HTERT RPE-1 (cell line): ENCODE data around the gene DHX58.

Experiments
- in situ Hi-C: fragments of 300-500 bp; cut with MboI; formaldehyde crosslinking; loops from 4 replicates; pipeline ENCODE4 v1.14.3; 2020; ENCODE audit warnings: low sequenced_read_pairs

DHX58 gene

DNA sequence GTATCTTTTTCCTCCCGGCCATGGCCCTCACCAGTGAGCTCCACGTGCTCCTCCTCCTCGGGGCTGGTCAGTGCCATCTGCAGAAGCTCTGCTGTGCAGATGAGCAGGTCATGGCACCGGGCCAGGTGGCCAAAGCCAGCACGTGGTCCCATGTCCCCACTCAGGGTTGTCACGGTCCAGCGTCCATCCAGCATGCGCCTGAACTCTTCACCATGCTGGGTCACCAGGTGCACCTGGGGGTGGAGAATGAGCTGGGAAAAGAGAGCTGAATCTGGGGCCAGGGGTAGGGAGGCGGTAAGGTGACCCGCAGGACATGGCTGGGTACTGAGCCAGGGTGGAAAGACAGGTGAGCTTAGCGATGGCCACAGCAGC is 1.3 kb downstream of the DHX58 start:
- in situ Hi-C loops, result no loop called here

DNA sequence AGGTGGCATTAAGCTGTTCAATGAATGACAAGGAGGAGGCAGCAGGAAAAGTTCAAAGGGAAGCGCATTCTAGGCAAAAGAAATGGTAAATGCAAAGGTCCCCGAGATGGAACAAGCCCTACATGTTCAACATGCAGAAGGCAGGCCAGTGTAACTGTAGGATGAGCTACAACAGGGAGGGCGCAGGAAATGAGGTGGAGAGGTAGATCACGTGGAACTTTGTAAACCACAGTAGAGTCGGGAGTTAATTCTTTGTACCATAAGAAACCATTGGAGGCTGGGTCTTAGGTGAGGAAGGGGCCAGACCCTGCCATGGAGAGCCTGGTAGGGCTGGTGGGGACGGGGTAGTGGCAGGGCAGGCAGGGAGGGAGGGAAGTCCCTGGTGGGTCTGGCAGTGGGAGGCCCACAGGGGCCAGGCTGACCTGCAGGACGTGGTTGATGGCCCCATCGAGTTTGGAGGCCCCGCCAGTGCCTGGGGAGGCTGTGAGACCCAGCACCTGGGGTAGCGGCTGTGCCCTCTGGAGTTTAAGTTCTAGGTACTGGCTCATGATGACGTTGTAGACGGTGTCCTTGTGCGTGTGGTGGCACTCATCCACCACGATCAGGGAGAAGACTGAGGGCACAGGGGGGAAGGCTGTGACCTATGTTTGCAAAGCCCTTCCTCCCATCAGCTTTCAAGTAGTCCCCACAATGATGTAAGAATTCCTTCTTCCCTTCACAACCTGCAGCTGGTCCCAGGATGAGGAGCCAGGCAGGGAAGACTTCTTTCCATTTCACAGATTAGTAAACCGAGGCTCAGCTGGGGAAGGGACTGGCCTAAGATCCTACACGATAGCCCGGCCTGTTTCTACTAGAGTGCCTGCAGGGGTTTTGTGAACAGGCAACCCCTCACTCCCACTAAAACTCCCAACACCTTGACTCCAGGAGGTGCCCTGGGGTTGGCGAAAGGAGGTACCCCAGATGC is 1.9 kb downstream of the DHX58 start:
- in situ Hi-C loops, result no loop called here

DNA sequence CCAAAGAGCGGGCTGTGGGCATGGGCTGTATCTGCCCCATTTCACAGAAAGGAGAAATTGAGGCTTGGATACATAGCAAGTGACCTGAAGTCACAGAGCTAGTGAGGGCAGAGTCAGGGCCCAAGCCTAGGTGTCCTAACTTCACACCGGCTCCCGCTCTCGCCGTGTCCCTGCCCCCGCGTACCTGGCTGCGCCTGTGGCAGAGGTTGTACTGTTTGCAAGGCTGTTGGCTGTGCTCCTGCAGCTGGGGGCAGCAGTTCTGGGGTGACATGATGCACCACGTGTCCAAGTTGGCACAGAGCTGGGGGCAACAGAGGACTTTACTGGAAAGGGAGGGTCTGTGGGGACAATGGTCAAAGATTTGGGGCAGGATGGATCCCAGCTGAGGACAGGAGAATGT is 3.4 kb downstream of the DHX58 start:
- in situ Hi-C loops, result no loop called here

DNA sequence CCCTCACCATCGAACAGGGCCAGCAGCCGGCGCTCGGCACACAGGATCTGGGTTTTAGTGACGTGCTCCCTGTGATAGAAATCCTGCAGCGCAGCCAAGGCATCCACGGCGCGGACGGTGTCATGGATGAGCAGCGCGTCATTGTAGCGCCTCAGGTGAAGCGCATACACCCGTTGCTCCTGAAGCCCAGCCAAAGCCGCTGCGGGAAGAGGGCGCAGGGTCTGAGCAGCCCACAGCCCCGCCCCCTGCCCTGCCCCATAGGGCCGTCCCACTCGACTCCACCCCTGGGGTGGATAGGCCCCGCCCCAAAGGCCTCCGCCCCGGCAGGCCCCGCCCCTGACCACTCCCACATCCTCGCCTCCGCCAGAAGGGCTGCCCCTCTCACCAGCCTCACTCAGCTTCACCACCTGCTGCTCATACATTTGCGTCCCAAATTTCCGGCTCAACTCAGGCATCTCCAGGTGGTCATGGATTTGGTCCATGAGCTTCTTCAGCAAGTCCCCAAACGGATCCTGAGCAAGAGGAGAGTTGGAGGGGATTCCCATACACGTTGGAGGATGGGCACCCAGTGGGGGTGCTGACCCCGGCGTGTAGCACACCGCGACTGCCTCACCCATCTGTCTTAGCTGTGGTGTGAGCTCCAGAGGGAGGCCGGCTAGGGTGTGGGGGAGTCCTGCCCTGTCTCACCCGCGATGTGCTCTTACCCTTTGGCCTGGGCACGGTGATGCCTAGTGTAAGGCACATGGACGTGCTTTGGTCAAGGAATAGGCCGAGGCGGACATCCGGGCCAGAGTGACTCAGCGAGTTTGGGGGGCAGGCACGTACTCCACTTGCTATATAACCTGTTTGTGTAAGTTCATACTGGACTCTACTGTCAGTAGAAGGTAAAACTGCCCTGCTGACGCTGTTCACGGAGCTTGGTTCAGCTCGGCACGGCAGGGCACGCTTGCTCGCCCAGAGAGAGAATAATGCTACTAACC is 4.6 kb downstream of the DHX58 start:
- in situ Hi-C loops, result no loop called here

DNA sequence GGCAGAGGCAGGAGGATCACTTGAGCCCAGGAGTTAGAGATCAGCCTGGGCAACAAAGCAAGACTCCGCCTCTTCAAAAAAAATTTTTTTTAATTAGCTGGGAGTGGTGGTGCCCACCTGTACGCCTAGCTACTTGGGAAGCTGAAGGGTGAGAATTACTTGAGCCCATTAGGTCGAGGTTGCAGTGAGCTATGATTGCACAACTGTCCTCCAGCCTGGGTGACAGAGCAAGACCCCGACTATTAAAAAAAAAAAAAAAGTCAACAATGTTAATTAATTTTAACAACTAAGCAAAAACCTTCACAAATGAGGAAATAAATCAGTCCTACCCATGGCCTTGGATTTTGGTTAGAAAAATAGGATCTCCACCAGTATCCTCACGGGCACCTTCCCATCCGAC is 5.4 kb downstream of the DHX58 start:
- in situ Hi-C loops, result no loop called here

DNA sequence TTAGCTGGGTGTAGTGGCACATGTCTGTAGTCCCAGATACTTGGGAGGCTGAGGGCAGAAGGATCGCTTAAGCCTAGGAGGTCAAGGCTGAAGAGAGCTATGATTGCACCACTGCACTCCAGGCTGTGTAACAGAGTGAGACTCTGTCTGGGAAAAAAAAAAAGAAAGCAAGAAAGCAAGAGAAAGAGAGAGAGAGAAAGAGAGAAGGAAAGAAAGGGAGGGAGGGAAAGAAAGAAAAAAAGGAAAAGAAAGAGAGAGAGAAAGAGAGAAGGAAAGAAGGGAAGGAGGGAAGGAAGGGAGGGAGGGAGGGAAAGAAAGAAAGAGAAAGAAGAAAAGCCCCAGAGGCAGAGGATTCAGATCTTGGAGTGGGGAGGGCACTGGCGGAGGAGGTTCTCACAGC is 6.5 kb downstream of the DHX58 start:
- in situ Hi-C loops, result no loop called here

DNA sequence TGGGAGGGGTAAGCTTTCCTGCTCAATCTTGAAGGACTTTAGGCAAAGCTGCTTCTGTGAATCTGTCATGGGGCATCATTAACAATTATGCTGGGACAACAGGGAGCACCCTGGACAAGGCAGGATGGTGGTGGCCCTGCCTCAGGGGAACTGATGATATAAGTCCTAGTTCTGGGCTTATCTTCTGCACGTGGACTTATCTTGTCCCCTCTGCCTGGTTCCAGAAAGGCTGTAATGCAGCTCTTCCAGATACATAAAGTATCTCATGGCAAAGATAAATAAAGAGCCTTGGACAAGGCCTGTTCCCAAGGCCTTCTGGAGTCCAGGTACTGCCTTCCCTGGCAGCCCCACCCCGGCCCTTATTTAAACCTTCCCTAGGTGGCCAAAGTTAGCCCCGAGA is 8.2 kb downstream of the DHX58 start:
- in situ Hi-C loops, result no loop called here

DNA sequence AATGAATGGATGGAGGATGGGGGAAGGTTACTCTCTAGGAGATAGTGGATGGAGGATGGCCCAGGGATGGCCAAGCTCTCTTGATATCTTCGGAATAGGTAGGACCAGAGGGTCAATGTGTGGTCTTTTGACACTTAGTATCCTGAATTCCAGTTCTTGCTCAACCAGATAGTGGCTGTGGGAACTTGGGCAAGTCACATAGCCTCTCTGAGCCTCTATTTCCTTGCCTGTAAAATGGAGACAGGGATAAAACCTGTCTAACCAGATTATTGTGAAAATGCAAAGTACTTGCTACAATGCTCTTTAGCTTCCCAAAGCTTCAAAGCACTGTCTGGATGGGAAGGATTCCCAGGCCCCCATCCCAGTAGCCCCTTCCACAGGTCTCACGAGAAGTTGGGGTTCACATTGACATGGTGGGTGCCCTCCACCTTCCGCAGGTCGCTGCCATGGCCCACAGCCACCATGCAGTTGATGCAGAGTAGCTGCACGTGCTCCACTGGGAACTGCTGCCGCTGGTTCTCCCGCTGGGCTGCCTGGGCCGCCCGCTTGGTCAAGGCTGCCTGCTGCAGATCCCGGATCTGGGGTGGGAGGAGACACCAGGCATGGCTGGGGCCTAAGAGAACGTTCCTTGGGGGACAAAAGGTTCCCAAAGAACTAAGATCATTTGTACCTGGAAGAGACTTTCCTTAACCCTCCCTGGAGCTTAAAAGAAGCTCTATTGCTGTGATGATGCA is 9.1 kb downstream of the DHX58 start:
- in situ Hi-C loops, result no loop called here

DNA sequence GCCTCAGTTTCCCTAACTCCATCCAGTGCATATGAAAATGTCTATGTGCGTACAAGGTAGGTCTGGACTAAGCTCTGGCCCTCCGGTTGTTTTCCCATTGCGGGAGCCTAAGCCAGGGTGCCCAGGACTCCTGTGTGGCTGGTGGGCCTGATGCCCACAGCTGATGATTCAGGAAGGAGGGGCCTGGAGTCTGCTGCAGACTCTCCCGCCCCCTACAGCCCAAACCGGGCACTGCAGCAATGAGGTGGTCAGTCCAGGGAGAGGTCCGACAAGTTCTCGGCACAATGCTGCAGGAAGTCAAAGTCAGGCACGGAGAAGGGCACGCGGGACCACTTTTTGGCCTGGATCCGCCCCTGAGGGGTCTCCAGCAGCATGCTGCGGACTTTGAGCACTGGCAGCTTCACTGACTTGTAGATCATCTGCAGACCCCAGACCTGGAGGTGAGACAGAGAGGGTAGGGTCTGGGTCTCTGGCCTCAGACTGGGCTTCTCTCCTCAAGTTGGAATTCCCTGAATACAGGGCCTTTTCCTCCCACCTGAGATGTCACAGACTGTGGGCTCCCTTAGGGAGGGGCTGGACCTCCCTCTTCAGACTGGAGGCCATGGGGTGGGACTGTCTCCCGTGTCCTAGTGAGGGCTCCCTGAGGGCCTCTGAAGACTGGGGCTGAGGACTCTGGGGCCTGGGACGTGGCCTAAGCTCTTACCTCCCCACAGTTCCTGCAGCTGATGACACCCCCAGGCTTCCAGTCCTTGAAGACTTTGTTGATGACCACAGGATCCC is 10.8 kb downstream of the DHX58 start:
- in situ Hi-C loops, result no loop called here

DNA sequence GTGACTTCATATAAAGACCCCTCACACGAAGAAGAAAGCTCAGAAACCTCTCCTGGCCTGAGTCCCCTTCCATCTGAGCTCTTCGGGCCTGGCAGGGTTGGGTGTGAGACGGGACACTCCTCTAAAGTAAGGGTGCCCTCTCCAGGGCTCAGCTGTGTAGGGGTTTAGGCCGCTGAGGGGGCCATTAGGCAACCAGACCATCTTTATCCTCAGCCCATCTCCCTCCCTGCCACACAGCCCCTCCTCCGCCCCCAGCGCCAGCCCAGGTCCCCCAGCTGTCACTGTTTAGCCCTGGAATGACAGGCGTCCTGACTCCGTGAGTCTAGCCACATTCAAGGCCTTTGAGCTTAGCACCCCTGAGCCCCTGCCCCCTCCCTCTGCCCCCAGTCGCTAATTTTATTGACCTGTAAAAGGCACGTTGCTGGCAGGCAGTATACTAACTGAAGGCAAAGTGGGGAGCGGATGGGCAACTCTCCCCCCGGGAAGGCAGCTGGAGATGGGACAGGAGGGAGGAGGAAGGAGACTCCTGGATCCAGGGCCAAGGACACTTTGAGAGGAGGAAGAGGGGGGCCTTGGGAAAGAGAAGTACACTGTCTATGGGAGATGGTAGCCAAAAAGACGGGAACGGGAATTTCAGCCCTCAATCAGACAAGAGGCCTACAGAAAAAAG is 13.6 kb downstream of the DHX58 start:
- in situ Hi-C loops, result no loop called here

DNA sequence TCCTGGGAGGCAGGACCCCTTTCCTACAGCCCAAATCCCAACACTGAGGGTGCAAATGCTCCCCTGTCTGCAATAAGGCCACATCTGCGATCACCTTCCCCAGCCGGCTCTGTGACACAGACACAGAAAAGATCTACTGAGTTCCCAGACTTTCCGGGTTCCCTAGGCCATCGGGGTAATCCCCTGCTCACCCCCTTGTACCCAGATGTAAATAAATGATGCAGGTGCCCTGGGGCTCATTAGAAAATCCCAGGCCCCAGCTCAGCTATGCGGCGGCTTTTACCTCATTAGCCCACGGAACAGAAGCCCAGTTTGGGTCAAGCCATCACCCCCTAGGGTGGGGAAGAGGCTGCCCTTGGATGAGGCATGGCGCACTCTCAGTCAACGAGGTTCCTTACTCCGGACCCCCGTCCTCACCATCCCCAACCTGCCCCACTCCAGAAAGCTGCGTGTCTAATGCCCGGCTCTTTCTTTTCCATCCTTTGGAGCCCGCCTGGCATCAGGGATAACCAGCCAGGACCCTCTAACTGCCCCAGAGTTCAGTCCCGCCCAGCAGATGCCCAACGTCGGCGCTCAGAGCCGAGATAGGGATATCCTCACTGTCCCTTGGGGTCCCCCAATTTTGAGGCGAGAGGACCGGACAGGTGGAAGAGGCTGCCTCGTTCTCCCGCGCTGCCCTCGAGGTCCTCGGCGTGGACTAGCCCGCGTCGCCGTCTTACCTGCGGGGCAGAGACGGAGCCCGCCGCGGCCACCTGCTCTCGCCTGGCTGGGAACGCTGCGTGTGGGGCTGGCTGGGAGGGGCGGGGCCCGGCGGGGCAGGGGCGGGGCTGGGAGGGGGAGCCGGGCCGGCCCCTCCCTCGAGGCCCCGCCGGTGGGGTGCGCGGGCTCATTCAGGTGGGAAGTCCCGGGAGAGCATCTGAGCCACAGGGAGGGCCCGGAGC is 14.6 kb downstream of the DHX58 start, which contains the start of gene ZNF385C:
ZNF385C (minus strand) TSS at position 783 of the 941 bp plus-strand sequence. CDS start 35,417 bp downstream, outside the sequence.
- in situ Hi-C loops, result no loop called here

DNA sequence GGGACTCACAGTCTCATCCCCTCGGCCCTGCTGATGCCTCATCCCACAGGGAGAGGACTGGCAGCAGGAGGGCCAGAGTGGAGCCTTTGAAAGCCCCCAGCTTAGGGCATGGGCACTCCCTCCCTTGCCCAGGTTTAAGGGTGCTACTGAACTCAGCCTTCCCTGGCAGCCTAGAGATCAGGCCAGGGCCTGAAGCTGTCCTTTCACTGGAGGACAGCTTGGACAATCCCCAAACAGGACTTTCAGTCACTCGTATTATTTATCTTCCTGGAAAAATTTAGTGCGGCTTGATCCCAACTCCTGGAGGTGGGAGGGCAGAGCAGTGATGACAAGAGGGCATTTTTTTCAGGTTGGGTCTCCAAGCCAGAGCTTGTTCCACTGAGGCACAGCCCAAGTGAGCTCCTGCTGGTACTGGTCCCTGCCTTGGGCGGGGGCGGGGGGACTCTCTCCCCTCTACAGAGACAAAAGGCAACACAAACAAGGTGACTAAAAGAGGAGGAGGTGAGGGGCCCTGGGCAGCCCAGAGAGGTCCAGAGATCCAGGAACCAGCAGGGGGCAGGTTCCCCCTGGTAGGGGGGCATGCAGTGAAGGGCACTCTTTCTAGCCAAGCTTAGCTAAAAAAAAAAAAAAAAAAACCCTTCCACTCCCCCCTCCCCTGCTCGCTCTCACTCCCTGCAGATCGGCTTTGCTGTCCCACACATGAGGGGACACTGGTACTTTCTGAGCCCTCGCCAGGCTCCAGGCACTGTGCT is 16.0 kb downstream of the DHX58 start:
- in situ Hi-C loops, result no loop called here

DNA sequence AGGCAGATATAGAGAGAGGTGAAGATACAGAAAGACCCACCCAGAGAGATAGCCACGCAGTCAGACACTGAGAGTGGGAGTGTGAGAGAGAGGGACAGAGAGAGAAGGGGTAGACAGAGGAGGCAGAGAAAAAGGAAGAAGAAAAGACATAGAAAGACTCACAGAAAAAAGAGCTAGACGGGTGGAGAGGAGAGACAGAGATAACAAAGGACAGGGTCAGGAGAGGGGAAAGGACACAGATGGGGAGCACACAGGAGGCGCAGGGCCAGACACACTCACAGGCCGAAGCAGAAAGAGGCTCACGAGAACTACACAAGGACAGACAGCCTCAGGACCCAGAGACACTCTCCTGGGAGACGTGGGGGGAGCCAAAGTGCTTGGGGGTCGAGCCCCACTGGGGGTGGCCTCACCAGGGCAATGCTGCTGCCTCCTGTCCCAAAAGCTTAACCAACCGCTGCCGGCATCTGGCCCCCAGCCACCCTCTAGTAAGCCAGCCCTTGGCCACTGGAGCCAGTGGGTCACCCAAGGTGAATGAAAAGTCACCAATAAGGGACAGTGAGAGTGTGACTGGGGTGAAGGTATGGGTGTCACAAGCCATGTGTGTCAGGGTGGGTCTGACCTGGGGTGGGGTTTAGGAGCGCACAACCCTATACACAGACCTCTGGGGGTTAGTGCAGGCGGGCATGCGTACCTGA is 18.0 kb downstream of the DHX58 start:
- in situ Hi-C loops, result no loop called here

DNA sequence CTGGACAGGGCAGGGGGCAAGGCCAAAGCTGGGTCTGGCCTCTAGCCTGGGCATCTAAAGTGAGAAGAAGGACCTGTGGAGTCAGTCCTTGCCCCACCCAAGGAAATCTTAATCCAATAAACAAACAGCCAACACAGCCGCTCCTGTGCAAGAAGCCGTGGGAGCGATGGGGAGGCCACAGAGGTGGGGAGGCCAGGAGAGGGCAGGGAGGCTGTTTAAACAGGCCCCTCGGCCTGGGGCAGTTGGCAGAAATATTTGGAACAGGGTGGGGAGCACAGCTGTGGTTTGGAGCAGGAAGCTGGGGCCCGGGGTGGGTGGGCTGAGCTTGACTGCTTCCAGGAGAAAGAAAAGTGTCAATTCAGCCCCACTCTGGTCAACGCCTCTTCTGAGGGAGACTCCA is 19.6 kb downstream of the DHX58 start:
- in situ Hi-C loops, result no loop called here

DNA sequence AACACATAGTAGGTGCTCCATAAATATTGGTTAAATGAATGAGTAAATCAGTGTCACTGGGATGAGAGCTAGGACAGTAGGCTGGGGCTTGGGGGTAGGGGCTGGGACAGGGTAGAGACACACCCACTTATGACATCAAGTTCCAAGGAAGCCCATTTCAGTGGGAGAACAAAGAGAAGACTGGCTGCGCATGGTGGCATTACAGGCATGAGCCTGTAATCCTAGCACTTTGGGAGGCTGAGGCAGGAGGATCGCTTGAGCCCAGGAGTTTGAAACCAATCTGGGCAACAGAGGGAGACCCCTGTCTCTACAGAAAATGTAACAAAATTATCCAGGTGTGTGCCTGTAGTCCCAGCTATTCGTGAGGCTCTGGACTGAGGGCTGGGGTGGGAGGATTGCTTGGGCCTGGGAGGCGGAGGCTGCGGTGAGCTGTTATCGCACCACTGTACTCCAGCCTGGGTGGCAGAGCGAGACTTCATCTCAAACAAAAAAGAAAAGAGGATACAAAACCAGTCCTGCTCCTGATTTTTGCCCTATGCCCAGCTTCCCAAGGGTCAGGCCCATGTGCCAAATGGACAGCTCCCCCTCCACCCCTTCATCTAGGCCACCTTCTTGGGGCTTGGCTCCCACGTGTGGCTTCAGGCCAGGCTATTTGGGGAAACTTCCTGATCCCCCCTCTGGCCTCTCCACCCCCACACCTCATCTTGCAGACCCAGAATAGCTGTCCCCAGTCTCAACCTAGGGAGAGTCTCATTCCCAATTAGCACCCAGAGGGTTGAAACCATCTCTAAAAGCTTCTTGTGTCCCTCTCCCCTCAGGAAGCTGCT is 21.3 kb downstream of the DHX58 start:
- in situ Hi-C loops, result no loop called here

DNA sequence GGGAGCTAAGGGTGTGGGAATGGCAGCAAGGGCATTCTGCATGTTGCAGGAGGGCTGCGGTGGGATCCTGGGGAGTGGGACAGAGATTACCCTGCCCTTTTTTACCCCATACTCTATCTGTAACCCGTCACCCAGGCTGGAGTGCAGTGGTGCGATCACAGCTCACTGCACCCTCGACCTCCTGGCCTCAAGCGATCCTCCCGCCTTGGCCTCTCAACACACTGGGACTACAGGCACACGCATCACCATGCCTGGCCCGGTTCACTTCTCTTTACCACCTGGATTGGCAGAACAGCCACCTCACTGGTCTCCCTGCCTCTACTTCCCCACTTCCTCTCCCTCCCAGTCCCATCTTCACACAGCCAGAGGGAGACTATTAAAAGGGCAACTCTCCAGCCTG is 23.8 kb downstream of the DHX58 start:
- in situ Hi-C loops, result no loop called here
